ENCODE results near the gene DOCK8. TPM values are rescaled to one million over a fixed set of nuclear protein-coding genes. Genes with fewer than 3 reads are reported as not detected.

The DOCK8 gene
- total and polyA plus RNA-seq, 3 experiments from 2014 or later, result 71.6 to 141 (median 136) TPM

DNA sequence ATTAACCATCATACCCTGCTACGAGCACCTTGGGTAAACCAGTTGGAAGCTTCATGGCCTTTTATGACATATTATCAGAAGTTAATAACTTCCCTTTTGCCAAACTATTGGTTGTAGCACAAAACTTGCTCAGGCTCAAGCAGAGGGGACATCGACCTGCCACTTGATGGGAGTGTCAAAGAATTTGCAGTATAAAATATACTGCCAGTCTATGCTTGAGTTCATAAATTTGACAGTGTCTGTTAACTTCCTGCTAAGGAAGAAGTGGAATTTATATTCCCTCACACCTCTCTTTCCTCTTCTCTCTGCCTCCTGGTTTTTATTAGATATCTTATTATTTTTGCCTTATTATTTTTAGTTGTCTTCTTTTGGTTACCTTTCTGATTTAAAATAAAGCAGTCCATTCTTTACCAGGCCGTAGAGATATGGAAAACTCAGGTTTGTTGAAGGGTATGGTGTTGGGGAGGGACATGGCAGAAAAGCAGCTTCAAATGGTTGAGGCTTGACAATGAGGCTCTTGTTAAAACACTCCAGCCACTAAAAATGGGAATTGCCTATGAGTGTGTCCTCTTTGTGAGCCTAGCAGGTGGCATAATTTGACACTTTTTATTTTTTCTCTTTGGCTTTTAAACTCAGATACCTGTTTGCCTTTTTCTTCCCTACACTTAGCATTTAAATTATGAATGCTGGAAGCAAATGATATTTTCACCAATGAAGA, 298.0 kb downstream of the DOCK8 start:
- peaks cover 25% of the 10 kb centered on the region for H3K4me1 ChIP-seq (ENCODE audit: insufficient read depth, low read length)
- Mint-ChIP-seq H3K9me3 (peaks cover 0 to 6% (median 0%) of the 10 kb centered on the region in 5 donors), H3K36me3 (peaks cover 0 to 5% (median 0%) of the 10 kb centered on the region in 3 donors), H3K4me3 (no peak overlapping the region), H3K4me1 (peaks cover 20 to 25% (median 24%) of the 10 kb centered on the region in 3 donors), H3K27me3 (peaks cover 0 to 6% of the 10 kb centered on the region in 2 donors), H3K27ac (peak overlapping the region in 1 of 8 donors; percentile 4)
- no peak for DNase-seq
- ChIA-PET CTCF (no interaction called here), POLR2A (no interaction called here)
- no peaks in the 10 kb centered on the region for H3K36me3 ChIP-seq (ENCODE audit: insufficient read depth, low read length)
- no peak overlapping the region for H3K27ac ChIP-seq (ENCODE audit: low read depth, low read length)
- H3K27me3 ChIP-seq (ENCODE audit: insufficient read depth, low read length, poor library complexity, severe bottlenecking), result no peaks in the 10 kb centered on the region
- H3K9me3 ChIP-seq (ENCODE audit: low read length), result no peaks in the 10 kb centered on the region
- H3K4me3 ChIP-seq (ENCODE audit: low read length), result no peak overlapping the region

Other genes starting within 250 kb of the DOCK8 start
- gene WASHC1, start 185.4 kb upstream of the DOCK8 start, total RNA-seq, result 10 to 100 TPM; 15.7 to 16.4 TPM
- 1.5 TPM for gene WASHC1, start 185.4 kb upstream of the DOCK8 start, polyA plus RNA-seq
- under 1 TPM; 0.20 to 0.22 TPM for gene FOXD4, start 96.4 kb upstream of the DOCK8 start, total RNA-seq
- not detected for gene FOXD4, start 96.4 kb upstream of the DOCK8 start, polyA plus RNA-seq
- 10 to 100 TPM; 47.3 to 50.1 TPM for gene ZNG1A, start 35.8 kb upstream of the DOCK8 start, total RNA-seq
- 17.5 TPM for gene ZNG1A, start 35.8 kb upstream of the DOCK8 start, polyA plus RNA-seq

Measured in CD8-positive, alpha-beta memory T cell (primary cell).